SK-N-SH treated with all-trans-retinoic acid at 6 μM for 48 hours (cell line): ENCODE measurements around the gene SUFU.

Source experiments
- ATAC-seq: fragments of 200-7000 bp; cut with Tn5 transposase; 3 replicates; pipeline ENCODE4 v1.9.1; 2020; ENCODE audit warnings: mild to moderate bottlenecking, moderate library complexity
- ARNTL ChIP-seq: fragments of 450-650 bp; formaldehyde crosslinking; IDR thresholded peaks from 2 replicates; pipeline ENCODE4 v1.5.0; 2020; ENCODE audit warnings: low read depth, mild to moderate bottlenecking, moderate library complexity, borderline replicate concordance
- BACH2 ChIP-seq: fragments of 250-450 bp; sonication (Bioruptor Pico); IDR thresholded peaks from 2 replicates; pipeline ENCODE4 v1.9.0; 2021; ENCODE audit warnings: mild to moderate bottlenecking, borderline replicate concordance
- CREB5 ChIP-seq: fragments of 250-450 bp; sonication (Bioruptor Pico); IDR thresholded peaks from 2 replicates; pipeline ENCODE4 v1.5.1; 2020; ENCODE audit warnings: low read depth, mild to moderate bottlenecking, moderate library complexity
- CSDC2 ChIP-seq: fragments of 250-450 bp; sonication (Bioruptor Pico); IDR thresholded peaks from 2 replicates; pipeline ENCODE4 v1.5.0; 2020; ENCODE audit warnings: mild to moderate bottlenecking, moderate library complexity
- ESRRG ChIP-seq: fragments of 250-450 bp; sonication (Bioruptor Pico); IDR thresholded peaks from 2 replicates; pipeline ENCODE4 v1.6.1; 2021; ENCODE audit warnings: mild to moderate bottlenecking
- ISL1 ChIP-seq: fragments of 250-450 bp; sonication (Bioruptor Pico); IDR thresholded peaks from 2 replicates; pipeline ENCODE4 v2.1.2; 2022; ENCODE audit warnings: mild to moderate bottlenecking, moderate library complexity
- PPARA ChIP-seq: fragments of 250-450 bp; sonication (Bioruptor Pico); IDR thresholded peaks from 2 replicates; pipeline ENCODE4 v1.5.0; 2020; ENCODE audit warnings: mild to moderate bottlenecking, borderline replicate concordance
- RARB ChIP-seq: fragments of 250-450 bp; sonication (Bioruptor Pico); IDR thresholded peaks from 2 replicates; pipeline ENCODE4 v1.8.0; 2021; ENCODE audit warnings: mild to moderate bottlenecking, moderate library complexity
- SNAI2 ChIP-seq: fragments of 250-450 bp; sonication (Bioruptor Pico); IDR thresholded peaks from 2 replicates; pipeline ENCODE4 v1.5.0; 2020; ENCODE audit warnings: mild to moderate bottlenecking, moderate library complexity
- TCF4 ChIP-seq: fragments of 250-450 bp; sonication (Bioruptor Pico); IDR thresholded peaks from 2 replicates; pipeline ENCODE4 v1.8.0; 2021; ENCODE audit warnings: mild to moderate bottlenecking, moderate library complexity, borderline replicate concordance
- TOX ChIP-seq: fragments of 250-450 bp; sonication (Bioruptor Pico); IDR thresholded peaks from 2 replicates; pipeline ENCODE4 v1.8.0; 2021; ENCODE audit warnings: mild to moderate bottlenecking, moderate library complexity, borderline replicate concordance
- TSHZ2 ChIP-seq: fragments of 250-450 bp; sonication (Bioruptor Pico); IDR thresholded peaks from 2 replicates; pipeline ENCODE4 v1.5.0; 2020; ENCODE audit warnings: mild to moderate bottlenecking, moderate library complexity
- ZC3H10 ChIP-seq: fragments of 250-450 bp; sonication (Bioruptor Pico); IDR thresholded peaks from 2 replicates; pipeline ENCODE4 v1.5.1; 2021; ENCODE audit warnings: mild to moderate bottlenecking, moderate library complexity
- ZFP3 ChIP-seq: fragments of 250-450 bp; sonication (Bioruptor Pico); IDR thresholded peaks from 2 replicates; pipeline ENCODE4 v1.5.0; 2020; ENCODE audit warnings: mild to moderate bottlenecking, moderate library complexity
- ZFP30 ChIP-seq: fragments of 450-650 bp; formaldehyde crosslinking; IDR thresholded peaks from 2 replicates; pipeline ENCODE4 v1.5.0; 2022; ENCODE audit warnings: mild to moderate bottlenecking, moderate library complexity
- ZNF565 ChIP-seq: fragments of 450-650 bp; formaldehyde crosslinking; conservative IDR thresholded peaks from 2 replicates; pipeline ENCODE4 v1.5.0; 2020; ENCODE audit warnings: low read depth, mild to moderate bottlenecking, moderate library complexity
- ZNF70 ChIP-seq: fragments of 450-650 bp; formaldehyde crosslinking; IDR thresholded peaks from 2 replicates; pipeline ENCODE4 v1.5.0; 2020; ENCODE audit warnings: mild to moderate bottlenecking, moderate library complexity
- ZNF8 ChIP-seq: fragments of 450-650 bp; formaldehyde crosslinking; IDR thresholded peaks from 2 replicates; pipeline ENCODE4 v1.5.0; 2020; ENCODE audit warnings: mild to moderate bottlenecking, moderate library complexity
- TF ChIP-seq, protein P1 (sequence below): fragments of 250-450 bp; sonication (Bioruptor Pico); IDR thresholded peaks from 2 replicates; pipeline ENCODE4 v1.8.0; 2021; ENCODE audit warnings: low read depth, mild to moderate bottlenecking, moderate library complexity, borderline replicate concordance
- TF ChIP-seq, protein P2 (sequence below): fragments of 250-450 bp; sonication (Bioruptor Pico); IDR thresholded peaks from 2 replicates; pipeline ENCODE4 v1.8.0; 2020; ENCODE audit warnings: mild to moderate bottlenecking, moderate library complexity, borderline replicate concordance
- TF ChIP-seq, protein P3 (sequence below): fragments of 250-450 bp; sonication (Bioruptor Pico); IDR thresholded peaks from 2 replicates; pipeline ENCODE4 v1.5.1; 2021; ENCODE audit warnings: mild to moderate bottlenecking, moderate library complexity

Gene SUFU

DNA sequence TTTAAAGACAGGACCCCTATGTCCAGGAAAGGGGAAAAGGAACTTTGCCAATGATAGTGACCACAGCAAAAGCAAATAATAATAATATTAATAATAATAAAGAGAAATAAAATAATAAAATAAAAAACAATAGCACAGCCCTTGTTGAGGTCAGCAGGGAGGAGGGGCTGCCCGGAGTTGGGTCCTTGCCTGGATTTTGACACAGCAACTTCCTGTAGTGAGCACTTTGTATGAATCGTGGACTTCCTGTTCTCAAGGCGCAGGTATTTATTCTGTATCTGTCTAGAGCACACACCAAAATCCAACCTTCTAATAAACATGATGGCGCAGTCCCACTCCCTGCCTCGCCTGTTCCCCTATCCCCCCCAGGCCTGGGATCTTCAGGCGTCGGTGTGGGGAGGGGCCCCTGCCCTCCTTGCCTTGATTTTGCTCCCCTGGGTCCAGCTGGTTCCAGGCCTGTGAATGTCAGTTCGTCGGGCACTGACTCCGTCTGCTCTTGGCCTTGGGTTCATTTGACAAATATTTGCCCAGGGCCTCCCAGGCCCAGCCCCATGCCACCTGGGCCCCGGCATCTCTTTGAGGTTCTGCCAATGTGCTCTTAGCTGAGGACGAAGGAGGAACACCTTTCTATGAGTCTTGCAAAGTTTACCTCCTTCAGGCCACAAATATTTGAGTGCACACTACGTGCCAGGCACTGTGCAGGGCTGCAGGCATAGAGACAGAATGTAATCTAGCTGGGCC, 154.4 kb downstream of the SUFU start:
- ATAC-seq = no peak
- TF ChIP-seq SNAI2 (no peak), RARB (CRISPR knock-in tag) (no peak), ZNF70 (CRISPR knock-in tag) (no peak), BACH2 (CRISPR knock-in tag) (no peak), CSDC2 (CRISPR knock-in tag) (no peak), TOX (CRISPR knock-in tag) (no peak)
- TF ChIP-seq, protein P1, sequence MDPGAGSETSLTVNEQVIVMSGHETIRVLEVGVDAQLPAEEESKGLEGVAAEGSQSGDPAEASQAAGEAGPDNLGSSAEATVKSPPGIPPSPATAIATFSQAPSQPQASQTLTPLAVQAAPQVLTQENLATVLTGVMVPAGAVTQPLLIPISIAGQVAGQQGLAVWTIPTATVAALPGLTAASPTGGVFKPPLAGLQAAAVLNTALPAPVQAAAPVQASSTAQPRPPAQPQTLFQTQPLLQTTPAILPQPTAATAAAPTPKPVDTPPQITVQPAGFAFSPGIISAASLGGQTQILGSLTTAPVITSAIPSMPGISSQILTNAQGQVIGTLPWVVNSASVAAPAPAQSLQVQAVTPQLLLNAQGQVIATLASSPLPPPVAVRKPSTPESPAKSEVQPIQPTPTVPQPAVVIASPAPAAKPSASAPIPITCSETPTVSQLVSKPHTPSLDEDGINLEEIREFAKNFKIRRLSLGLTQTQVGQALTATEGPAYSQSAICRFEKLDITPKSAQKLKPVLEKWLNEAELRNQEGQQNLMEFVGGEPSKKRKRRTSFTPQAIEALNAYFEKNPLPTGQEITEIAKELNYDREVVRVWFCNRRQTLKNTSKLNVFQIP (CRISPR knock-in tag) = no peak
- TF ChIP-seq, all 23 proteins: peak for 0

DNA sequence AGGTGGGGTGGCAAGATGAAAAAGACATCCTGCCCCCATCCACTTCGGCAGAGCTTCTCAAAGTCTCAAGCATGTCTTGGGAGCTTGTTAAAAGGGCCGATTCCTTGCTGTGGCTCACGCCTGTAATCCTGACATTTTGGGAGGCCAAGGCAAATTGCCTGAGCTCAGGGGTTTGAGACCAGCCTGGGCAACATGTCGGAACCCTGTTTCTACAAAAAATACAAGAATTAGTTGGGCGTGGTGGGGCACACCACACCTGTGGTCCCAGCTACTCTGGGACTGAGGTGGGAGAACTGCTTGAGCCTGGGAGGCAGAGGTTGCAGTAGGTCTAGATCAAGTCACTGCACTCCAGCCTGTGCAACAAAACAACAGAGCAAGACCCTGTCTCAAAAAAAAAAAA, 155.0 kb downstream of the SUFU start:
- no peak for TF ChIP-seq ZFP3 (CRISPR knock-in tag)
- TF ChIP-seq ARNTL = no peak
- no peak for TF ChIP-seq SNAI2
- TF ChIP-seq TCF4 = no peak
- TF ChIP-seq ZNF565 = no peak
- no peak for TF ChIP-seq PPARA (CRISPR knock-in tag)
- no peak for TF ChIP-seq ESRRG (CRISPR knock-in tag)
- TF ChIP-seq TOX (CRISPR knock-in tag) = no peak
- TF ChIP-seq RARB (CRISPR knock-in tag) = no peak
- TF ChIP-seq BACH2 (CRISPR knock-in tag) = no peak
- TF ChIP-seq ZNF70 (CRISPR knock-in tag) = no peak
- no peak for TF ChIP-seq ZNF8 (CRISPR knock-in tag)
- TF ChIP-seq ZC3H10 (CRISPR knock-in tag) = no peak
- TF ChIP-seq ISL1 (CRISPR knock-in tag) = no peak
- TF ChIP-seq, protein P2, sequence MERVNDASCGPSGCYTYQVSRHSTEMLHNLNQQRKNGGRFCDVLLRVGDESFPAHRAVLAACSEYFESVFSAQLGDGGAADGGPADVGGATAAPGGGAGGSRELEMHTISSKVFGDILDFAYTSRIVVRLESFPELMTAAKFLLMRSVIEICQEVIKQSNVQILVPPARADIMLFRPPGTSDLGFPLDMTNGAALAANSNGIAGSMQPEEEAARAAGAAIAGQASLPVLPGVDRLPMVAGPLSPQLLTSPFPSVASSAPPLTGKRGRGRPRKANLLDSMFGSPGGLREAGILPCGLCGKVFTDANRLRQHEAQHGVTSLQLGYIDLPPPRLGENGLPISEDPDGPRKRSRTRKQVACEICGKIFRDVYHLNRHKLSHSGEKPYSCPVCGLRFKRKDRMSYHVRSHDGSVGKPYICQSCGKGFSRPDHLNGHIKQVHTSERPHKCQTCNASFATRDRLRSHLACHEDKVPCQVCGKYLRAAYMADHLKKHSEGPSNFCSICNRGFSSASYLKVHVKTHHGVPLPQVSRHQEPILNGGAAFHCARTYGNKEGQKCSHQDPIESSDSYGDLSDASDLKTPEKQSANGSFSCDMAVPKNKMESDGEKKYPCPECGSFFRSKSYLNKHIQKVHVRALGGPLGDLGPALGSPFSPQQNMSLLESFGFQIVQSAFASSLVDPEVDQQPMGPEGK (CRISPR knock-in tag) = no peak
- TF ChIP-seq ZFP30 (CRISPR knock-in tag) = no peak
- TF ChIP-seq CREB5 (CRISPR knock-in tag) = no peak
- TF ChIP-seq TSHZ2 (CRISPR knock-in tag) = no peak
- TF ChIP-seq, protein P3, sequence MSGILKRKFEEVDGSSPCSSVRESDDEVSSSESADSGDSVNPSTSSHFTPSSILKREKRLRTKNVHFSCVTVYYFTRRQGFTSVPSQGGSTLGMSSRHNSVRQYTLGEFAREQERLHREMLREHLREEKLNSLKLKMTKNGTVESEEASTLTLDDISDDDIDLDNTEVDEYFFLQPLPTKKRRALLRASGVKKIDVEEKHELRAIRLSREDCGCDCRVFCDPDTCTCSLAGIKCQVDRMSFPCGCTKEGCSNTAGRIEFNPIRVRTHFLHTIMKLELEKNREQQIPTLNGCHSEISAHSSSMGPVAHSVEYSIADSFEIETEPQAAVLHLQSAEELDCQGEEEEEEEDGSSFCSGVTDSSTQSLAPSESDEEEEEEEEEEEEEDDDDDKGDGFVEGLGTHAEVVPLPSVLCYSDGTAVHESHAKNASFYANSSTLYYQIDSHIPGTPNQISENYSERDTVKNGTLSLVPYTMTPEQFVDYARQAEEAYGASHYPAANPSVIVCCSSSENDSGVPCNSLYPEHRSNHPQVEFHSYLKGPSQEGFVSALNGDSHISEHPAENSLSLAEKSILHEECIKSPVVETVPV (CRISPR knock-in tag) = no peak
- TF ChIP-seq, all 23 proteins: peak for 0
- ATAC-seq = no peak
